ENCODE data around the gene CDC25A. TPM values are rescaled to one million over a fixed set of nuclear protein-coding genes. Genes with fewer than 3 reads are reported as not detected.

The CDC25A gene
- total and polyA plus RNA-seq, 2 of the 8 experiments (the other 6 are each of a cell fraction or from before 2014, with no cell fraction given), result 20.7 to 62.1 TPM

GRCh38 chr3:48128774-48129173 lies 59.4 kb downstream of the CDC25A start (continued):
- no peak for TF ChIP-seq CHD7 (IDR thresholded peaks at IDR 0.05; ENCODE audit: insufficient replicate concordance, low read length)
- TF ChIP-seq JUN (IDR thresholded peaks at IDR 0.05; ENCODE audit: low read depth, low read length), result no peak
- TF ChIP-seq ATF2 (IDR thresholded peaks at IDR 0.05; ENCODE audit: low read length), result no peak
- TF ChIP-seq TAF1 (IDR thresholded peaks at IDR 0.05; ENCODE audit: low read depth, low read length), result no peak
- no peak for TF ChIP-seq E2F6 (IDR thresholded peaks at IDR 0.05)
- TF ChIP-seq HDAC2 (IDR thresholded peaks at IDR 0.05; ENCODE audit: borderline replicate concordance in 1 of 2, low read depth in 2 of 2, low read length in 2 of 2), result no peak
- no peak for TF ChIP-seq ATF3 (IDR thresholded peaks at IDR 0.05; ENCODE audit: insufficient read depth, low read depth, low read length)
- no peak for TF ChIP-seq CHD2 (IDR thresholded peaks at IDR 0.05; ENCODE audit: low read length)

All from H1 (cell line).